Trophoblast cell (in vitro differentiated cells and primary cell): ENCODE results near the gene ENTREP1.

Experiments
- DNase-seq, 2 donors: peaks; one replicate each; pipeline ENCODE4 v3.0.0-alpha.2; 2016
- H2AFZ ChIP-seq: 2 replicates; pipeline ENCODE4 v1.6.1; 2013; ENCODE audit warnings: low read length, moderate library complexity, mild to moderate bottlenecking; ENCODE audit not compliant: insufficient read depth, poor library complexity
- H2AK5ac ChIP-seq: 2 replicates; pipeline ENCODE4 v1.6.1; 2013; ENCODE audit warnings: mild to moderate bottlenecking, low read length
- H2BK120ac ChIP-seq: 2 replicates; pipeline ENCODE4 v1.6.1; 2013; ENCODE audit warnings: low read length, mild to moderate bottlenecking, moderate library complexity; ENCODE audit not compliant: insufficient read depth, poor library complexity
- H2BK12ac ChIP-seq: 2 replicates; pipeline ENCODE4 v1.6.1; 2013; ENCODE audit warnings: mild to moderate bottlenecking, low read length, moderate library complexity
- H2BK5ac ChIP-seq: 2 replicates; pipeline ENCODE4 v1.6.1; 2013; ENCODE audit warnings: low read length, low read depth, moderate library complexity, mild to moderate bottlenecking; ENCODE audit not compliant: poor library complexity
- H3K14ac ChIP-seq: 2 replicates; pipeline ENCODE4 v1.6.1; 2013; ENCODE audit warnings: mild to moderate bottlenecking, low read length
- H3K18ac ChIP-seq: 2 replicates; pipeline ENCODE4 v1.6.1; 2013; ENCODE audit warnings: mild to moderate bottlenecking, low read length
- H3K23ac ChIP-seq: 2 replicates; pipeline ENCODE4 v1.6.1; 2013; ENCODE audit warnings: low read length
- H3K27ac ChIP-seq: 2 replicates; pipeline ENCODE4 v1.5.1; 2013; ENCODE audit warnings: low read depth, mild to moderate bottlenecking, inconsistent platforms, low read length, moderate library complexity
- H3K27me3 ChIP-seq: 2 replicates; pipeline ENCODE4 v1.6.1; 2013; ENCODE audit warnings: inconsistent platforms, mild to moderate bottlenecking, low read length, moderate library complexity; ENCODE audit not compliant: insufficient read depth
- H3K36me3 ChIP-seq, 2 experiments: 1 replicate in 1 of 2; 2 replicates in 1 of 2; pipeline ENCODE4 v1.6.1; 2013; ENCODE audit warnings: low read length in 2 of 2, mild to moderate bottlenecking in 2 of 2, moderate library complexity in 1 of 2; ENCODE audit not compliant: insufficient read depth in 2 of 2, control insufficient read depth in 1 of 2
- H3K4ac ChIP-seq: 2 replicates; pipeline ENCODE4 v1.6.1; 2013; ENCODE audit warnings: low read depth, mild to moderate bottlenecking, low read length, moderate library complexity
- H3K4me1 ChIP-seq, 2 experiments: 1 replicate in 1 of 2; 2 replicates in 1 of 2; pipeline ENCODE4 v1.6.1; 2013; ENCODE audit warnings: low read length in 2 of 2, mild to moderate bottlenecking in 2 of 2, moderate library complexity in 1 of 2; ENCODE audit not compliant: insufficient read depth in 2 of 2, control insufficient read depth in 1 of 2
- H3K4me2 ChIP-seq: 2 replicates; pipeline ENCODE4 v1.6.1; 2013; ENCODE audit warnings: inconsistent platforms, mild to moderate bottlenecking, low read length, moderate library complexity
- H3K4me3 ChIP-seq: 2 replicates; pipeline ENCODE4 v1.5.1; 2013; ENCODE audit warnings: mild to moderate bottlenecking, low read depth, low read length, inconsistent platforms
- H3K79me1 ChIP-seq: one replicate; pipeline ENCODE4 v1.6.1; 2013; ENCODE audit warnings: low read length
- H3K79me2 ChIP-seq: 2 replicates; pipeline ENCODE4 v1.6.1; 2013; ENCODE audit warnings: low read length, mild to moderate bottlenecking; ENCODE audit not compliant: control insufficient read depth, insufficient read depth, poor library complexity
- H3K9ac ChIP-seq: 2 replicates; pipeline ENCODE4 v1.6.1; 2013; ENCODE audit warnings: mild to moderate bottlenecking, low read length
- H3K9me3 ChIP-seq: 2 replicates; pipeline ENCODE4 v1.6.1; 2013; ENCODE audit warnings: low read depth, mild to moderate bottlenecking, control low read depth, inconsistent platforms, low read length; ENCODE audit not compliant: insufficient read depth
- H4K12ac ChIP-seq: 2 replicates; pipeline ENCODE4 v1.6.1; 2013; ENCODE audit warnings: low read depth, mild to moderate bottlenecking, low read length, moderate library complexity
- H4K8ac ChIP-seq: 2 replicates; pipeline ENCODE4 v1.6.1; 2013; ENCODE audit warnings: low read depth, mild to moderate bottlenecking, low read length, moderate library complexity
- H4K91ac ChIP-seq: one replicate; pipeline ENCODE4 v1.6.1; 2013; ENCODE audit warnings: low read depth, mild to moderate bottlenecking, low read length, moderate library complexity
- WGBS: extraction: QIAGEN DNeasy Blood & Tissue Kit; methylation state at CpG from one replicate; pipeline ENCODE4 v1.1.7; 2013; ENCODE audit warnings: missing lambda C conversion rate; ENCODE audit not compliant: insufficient read length, insufficient coverage; ENCODE audit errors: extremely low coverage; 5-methylcytosine and 5-hydroxymethylcytosine counted together

The ENTREP1 gene

DNA sequence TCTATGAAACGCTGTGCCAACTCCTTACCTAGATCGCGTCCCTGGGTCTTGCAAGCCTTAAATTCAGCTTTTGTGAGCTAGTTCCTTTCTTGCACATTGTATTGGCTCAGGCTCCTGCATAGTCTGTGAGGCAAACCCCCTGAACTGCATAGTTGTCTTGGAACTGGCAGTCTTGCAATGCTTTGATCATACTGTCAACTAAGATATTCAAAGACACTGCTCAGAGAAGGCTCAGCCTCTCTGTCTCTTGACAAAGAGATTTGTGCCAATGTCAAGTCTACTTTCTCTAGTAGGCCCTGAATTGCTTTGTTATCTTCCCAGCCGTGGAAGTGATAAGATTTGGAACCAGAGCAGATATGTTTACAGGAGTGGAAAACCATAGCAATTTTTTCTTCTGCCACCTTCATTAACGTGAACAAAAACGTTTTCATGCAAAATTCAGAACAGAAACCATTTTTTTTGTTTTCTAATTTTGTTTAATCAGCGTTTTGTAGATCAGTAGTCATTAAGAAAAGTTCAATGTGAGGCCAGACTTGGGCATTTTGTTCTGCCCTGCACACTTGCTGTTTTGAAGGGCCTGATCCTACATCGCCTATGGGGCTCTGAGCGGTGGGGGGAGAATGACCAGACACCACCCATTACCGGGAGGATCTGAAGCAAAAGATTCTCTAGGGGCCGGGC lies 27.6 kb upstream of the ENTREP1 start:
- H3K4me1 ChIP-seq = peaks cover 9 to 13% of the 10 kb centered on the region in 2 experiments
- H2AK5ac ChIP-seq = no peak overlapping the region
- H3K36me3 ChIP-seq = no peaks in the 10 kb centered on the region
- H3K14ac ChIP-seq = no peak overlapping the region
- H2BK120ac ChIP-seq = no peak overlapping the region
- H3K4ac ChIP-seq = no peak overlapping the region
- no peak overlapping the region for H4K12ac ChIP-seq
- H4K91ac ChIP-seq = no peak overlapping the region
- no peaks in the 10 kb centered on the region for H3K27me3 ChIP-seq
- H3K23ac ChIP-seq = no peak overlapping the region
- no peak overlapping the region for H2BK5ac ChIP-seq
- no peak overlapping the region for H3K27ac ChIP-seq
- H4K8ac ChIP-seq = no peak overlapping the region
- H3K79me1 ChIP-seq = peaks cover 4% of the 10 kb centered on the region
- H2BK12ac ChIP-seq = no peak overlapping the region
- no peak overlapping the region for H2AFZ ChIP-seq
- no peaks in the 10 kb centered on the region for H3K9me3 ChIP-seq
- no CpG with 5 or more reads among the region's 11 CpGs for WGBS
- H3K9ac ChIP-seq = no peak overlapping the region
- no peak overlapping the region for H3K4me2 ChIP-seq
- H3K18ac ChIP-seq = no peak overlapping the region
- no peak overlapping the region for H3K4me3 ChIP-seq
- no peak for DNase-seq
- H3K79me2 ChIP-seq = no peaks in the 10 kb centered on the region

DNA sequence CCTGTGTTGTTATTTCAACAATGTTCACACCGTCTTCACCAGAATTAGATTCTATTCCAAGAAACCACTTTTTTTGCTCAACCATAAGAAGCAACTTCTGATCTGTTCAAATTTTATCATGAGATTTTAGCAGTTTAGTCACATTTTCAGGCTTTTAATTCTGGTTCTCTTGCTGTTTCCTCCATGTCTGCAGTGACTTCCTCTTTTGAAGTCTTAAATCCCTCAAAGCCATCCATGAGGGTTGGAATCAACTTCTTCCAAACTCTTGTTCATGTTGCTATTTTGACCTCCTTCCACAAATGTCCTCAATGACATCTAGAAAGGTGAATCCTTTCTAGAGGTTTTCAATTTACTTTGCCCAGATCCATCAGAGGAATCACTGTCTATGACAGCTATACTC lies 25.7 kb upstream of the ENTREP1 start:
- no peak overlapping the region for H3K4ac ChIP-seq
- H2AFZ ChIP-seq = no peak overlapping the region
- no peak overlapping the region for H3K18ac ChIP-seq
- no peak overlapping the region for H3K27ac ChIP-seq
- H3K14ac ChIP-seq = no peak overlapping the region
- H2AK5ac ChIP-seq = no peak overlapping the region
- no peak overlapping the region for H4K91ac ChIP-seq
- H3K79me1 ChIP-seq = peaks cover 4% of the 10 kb centered on the region
- H3K79me2 ChIP-seq = no peaks in the 10 kb centered on the region
- no peak overlapping the region for H4K12ac ChIP-seq
- H2BK12ac ChIP-seq = no peak overlapping the region
- no peaks in the 10 kb centered on the region for H3K36me3 ChIP-seq
- H3K4me2 ChIP-seq = no peak overlapping the region
- no peak overlapping the region for H3K4me3 ChIP-seq
- DNase-seq = no peak
- no peak overlapping the region for H3K23ac ChIP-seq
- no peak overlapping the region for H2BK5ac ChIP-seq
- H2BK120ac ChIP-seq = no peak overlapping the region
- no peaks in the 10 kb centered on the region for H3K27me3 ChIP-seq
- no peak overlapping the region for H3K9ac ChIP-seq
- H3K9me3 ChIP-seq = no peaks in the 10 kb centered on the region
- H3K4me1 ChIP-seq = peaks cover 9 to 11% of the 10 kb centered on the region in 2 experiments
- H4K8ac ChIP-seq = no peak overlapping the region
- WGBS = no CpG with 5 or more reads among the region's 1 CpG

DNA sequence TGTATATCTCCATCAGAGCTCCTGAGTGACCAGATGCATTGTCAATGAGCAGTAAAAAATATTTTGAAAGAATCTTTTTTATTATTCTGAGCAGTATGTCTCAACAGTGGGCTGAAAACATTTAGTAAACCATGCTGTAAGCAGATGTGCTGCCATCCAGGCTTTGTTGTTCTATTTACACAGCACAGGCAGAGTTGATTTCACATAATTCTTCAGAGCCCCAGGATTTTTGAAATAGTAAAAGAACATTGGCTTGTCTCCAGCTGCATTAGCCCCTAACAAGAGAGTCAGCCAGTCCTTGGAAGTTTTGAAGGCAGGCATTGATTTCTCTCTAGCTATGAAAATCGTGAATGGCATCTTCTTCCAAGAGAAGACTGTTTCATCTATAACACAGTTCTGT lies 25.2 kb upstream of the ENTREP1 start:
- Histone ChIP-seq H3K4me1 (peaks cover 9 to 11% of the 10 kb centered on the region in 2 experiments), H3K4me3 (no peak overlapping the region), H4K12ac (no peak overlapping the region), H3K4ac (no peak overlapping the region), H3K14ac (no peak overlapping the region), H3K27ac (no peak overlapping the region), H3K27me3 (no peaks in the 10 kb centered on the region), H3K79me2 (no peaks in the 10 kb centered on the region), H3K9me3 (no peaks in the 10 kb centered on the region), H2AK5ac (no peak overlapping the region), H4K91ac (no peak overlapping the region), H3K79me1 (peaks cover 4% of the 10 kb centered on the region), H3K23ac (no peak overlapping the region), H2BK120ac (no peak overlapping the region), H3K18ac (no peak overlapping the region), H3K4me2 (no peak overlapping the region), H2AFZ (no peak overlapping the region), H2BK5ac (no peak overlapping the region), H3K36me3 (no peaks in the 10 kb centered on the region), H4K8ac (no peak overlapping the region), H3K9ac (no peak overlapping the region), H2BK12ac (no peak overlapping the region)
- DNase-seq = no peak
- WGBS = no CpG with 5 or more reads among the region's 1 CpG

DNA sequence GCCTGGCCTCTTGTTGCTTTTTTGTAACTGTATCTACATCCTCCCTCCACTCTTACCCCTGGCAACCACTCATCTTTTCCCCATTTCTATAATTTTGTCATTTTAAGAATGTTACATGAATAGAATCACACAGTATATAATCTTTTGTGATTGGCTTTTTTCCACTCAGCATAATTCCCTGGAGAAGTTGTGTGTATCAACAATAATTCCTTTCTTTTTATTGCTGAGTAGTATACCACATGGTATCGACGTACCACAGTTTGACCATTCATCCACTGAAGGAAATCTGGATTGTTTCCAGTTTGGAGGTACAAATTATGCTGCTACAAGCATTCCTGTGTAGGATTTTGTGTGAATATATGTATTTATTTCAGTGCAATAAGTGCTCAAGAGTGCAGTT lies 21.7 kb upstream of the ENTREP1 start:
- H2BK12ac ChIP-seq = no peak overlapping the region
- peaks cover 6 to 8% of the 10 kb centered on the region in 2 experiments for H3K4me1 ChIP-seq
- H2BK5ac ChIP-seq = no peak overlapping the region
- H4K91ac ChIP-seq = no peak overlapping the region
- H3K9ac ChIP-seq = no peak overlapping the region
- H3K27ac ChIP-seq = no peak overlapping the region
- H3K18ac ChIP-seq = no peak overlapping the region
- peaks cover 11% of the 10 kb centered on the region for H3K79me1 ChIP-seq
- no peak overlapping the region for H2AFZ ChIP-seq
- H3K14ac ChIP-seq = no peak overlapping the region
- H4K8ac ChIP-seq = no peak overlapping the region
- DNase-seq = no peak
- no peaks in the 10 kb centered on the region for H3K79me2 ChIP-seq
- no peak overlapping the region for H3K23ac ChIP-seq
- no peak overlapping the region for H3K4me2 ChIP-seq
- no peaks in the 10 kb centered on the region for H3K36me3 ChIP-seq
- H3K4me3 ChIP-seq = no peak overlapping the region
- no CpG with 5 or more reads among the region's 2 CpGs for WGBS
- H3K27me3 ChIP-seq = no peaks in the 10 kb centered on the region
- H3K4ac ChIP-seq = no peak overlapping the region
- no peak overlapping the region for H2BK120ac ChIP-seq
- no peaks in the 10 kb centered on the region for H3K9me3 ChIP-seq
- H2AK5ac ChIP-seq = no peak overlapping the region
- H4K12ac ChIP-seq = no peak overlapping the region
